Left ventricle myocardium inferior (tissue), 1 donor: ENCODE measurements around the gene PRKCQ. TPM values are rescaled to one million over a fixed set of nuclear protein-coding genes. Genes with fewer than 3 reads are reported as not detected.
"Not testable (repeated sequence)": the region's sequence is repeated elsewhere in the genome, so short reads cannot be mapped to it uniquely, and the experiment has no call there.

Source experiments
- DNase-seq: peaks from one replicate; pipeline ENCODE4 v3.0.0-alpha.2; 2020
- H3K27ac ChIP-seq: fragments of 200-600 bp; replicated peaks from 2 replicates; pipeline ENCODE4 v1.8.0; 2021
- H3K27me3 ChIP-seq: fragments of 200-600 bp; 2 replicates; pipeline ENCODE4 v1.8.0; 2021; ENCODE audit warnings: low read depth
- H3K36me3 ChIP-seq: fragments of 200-600 bp; 2 replicates; pipeline ENCODE4 v1.8.0; 2021
- H3K4me1 ChIP-seq: fragments of 200-600 bp; 2 replicates; pipeline ENCODE4 v1.8.0; 2021
- H3K4me3 ChIP-seq: fragments of 200-600 bp; 2 replicates; pipeline ENCODE4 v1.8.0; 2021; ENCODE audit warnings: mild to moderate bottlenecking, moderate library complexity
- H3K9me3 ChIP-seq: fragments of 200-600 bp; replicated peaks from 2 replicates; pipeline ENCODE4 v1.8.0; 2021
- intact Hi-C: fragments of 100-400 bp; cut with micrococcal nuclease; formaldehyde crosslinking; loops from one replicate; pipeline ENCODE4 v1.11.0; 2022
- total RNA-seq: library from RNA; stranded (reverse); fragmentation: NEBNext Ultra II Directional; extraction: Animal tissue kit (Norgen Biotek cat#: 25700); gene quantifications from one replicate; pipeline ENCODE4 v1.2.1, GENCODE V29; 2021
- TF ChIP-seq, protein P1 (sequence below): fragments of 200-600 bp; IDR thresholded peaks from 2 replicates; pipeline ENCODE4 v1.8.0; 2021; ENCODE audit warnings: antibody characterized with exemption, mild to moderate bottlenecking, borderline replicate concordance
- donor health status: DM: no; HTN: yes; CAD: no; lungs with severe emphysema.

The PRKCQ gene
- total RNA-seq, 1 donor from 2014 or later = 0.16 TPM

DNA sequence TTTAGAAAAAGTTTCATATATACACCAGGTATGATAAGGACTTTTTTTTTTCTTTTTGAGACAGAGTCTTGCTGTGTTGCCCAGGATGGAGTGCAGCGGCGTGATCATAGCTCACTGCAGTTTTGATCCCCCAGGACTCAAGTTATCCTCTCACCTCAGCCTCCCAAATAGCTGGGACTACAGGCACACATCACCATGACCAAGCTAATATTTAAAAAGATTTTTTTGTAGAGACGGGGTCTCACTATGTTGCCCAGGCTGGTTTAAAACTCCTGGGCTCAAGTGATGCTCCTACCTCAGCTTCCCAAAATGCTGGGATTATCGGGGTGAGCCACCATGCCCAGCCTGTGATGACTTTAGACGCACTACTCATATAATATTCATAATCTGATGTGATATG, 2.2 kb upstream of the PRKCQ start:
- no peak overlapping the region for H3K4me3 ChIP-seq
- intact Hi-C loops = loop anchor here (5.0 kb wide), 1 partner anchor 85 kb away; no protein-coding TSS in a partner anchor
- H3K27me3 ChIP-seq = peaks cover 81% of the 10 kb centered on the region

DNA sequence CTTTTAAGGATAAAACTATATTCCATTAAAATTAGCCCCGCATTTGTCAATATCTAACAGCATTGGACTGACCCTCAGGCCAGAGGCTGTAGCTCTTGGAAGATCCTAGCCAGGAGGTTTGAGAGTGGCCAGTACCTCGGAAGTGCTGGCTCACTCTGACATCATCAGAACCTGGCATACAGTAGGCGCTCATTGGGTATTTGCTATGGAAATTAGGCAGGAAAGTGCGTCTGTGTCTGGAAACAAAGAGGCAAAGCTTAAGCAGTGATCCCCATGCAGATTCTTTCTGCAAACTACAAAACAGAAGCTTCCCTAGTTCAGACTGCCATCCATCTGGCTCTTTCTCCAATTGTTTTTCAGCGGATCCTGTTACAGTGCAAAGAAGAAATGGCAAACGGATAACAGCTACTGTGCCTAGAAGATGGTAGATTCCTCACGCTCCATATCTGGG, 1.7 kb upstream of the PRKCQ start:
- H3K9me3 ChIP-seq = no peaks in the 10 kb centered on the region
- no peak for DNase-seq
- no peaks in the 10 kb centered on the region for H3K36me3 ChIP-seq
- peaks cover 81% of the 10 kb centered on the region for H3K27me3 ChIP-seq
- intact Hi-C loops = loop anchor here (5.0 kb wide), 1 partner anchor 85 kb away; no protein-coding TSS in a partner anchor
- H3K27ac ChIP-seq = no peak overlapping the region
- TF ChIP-seq, protein P1, sequence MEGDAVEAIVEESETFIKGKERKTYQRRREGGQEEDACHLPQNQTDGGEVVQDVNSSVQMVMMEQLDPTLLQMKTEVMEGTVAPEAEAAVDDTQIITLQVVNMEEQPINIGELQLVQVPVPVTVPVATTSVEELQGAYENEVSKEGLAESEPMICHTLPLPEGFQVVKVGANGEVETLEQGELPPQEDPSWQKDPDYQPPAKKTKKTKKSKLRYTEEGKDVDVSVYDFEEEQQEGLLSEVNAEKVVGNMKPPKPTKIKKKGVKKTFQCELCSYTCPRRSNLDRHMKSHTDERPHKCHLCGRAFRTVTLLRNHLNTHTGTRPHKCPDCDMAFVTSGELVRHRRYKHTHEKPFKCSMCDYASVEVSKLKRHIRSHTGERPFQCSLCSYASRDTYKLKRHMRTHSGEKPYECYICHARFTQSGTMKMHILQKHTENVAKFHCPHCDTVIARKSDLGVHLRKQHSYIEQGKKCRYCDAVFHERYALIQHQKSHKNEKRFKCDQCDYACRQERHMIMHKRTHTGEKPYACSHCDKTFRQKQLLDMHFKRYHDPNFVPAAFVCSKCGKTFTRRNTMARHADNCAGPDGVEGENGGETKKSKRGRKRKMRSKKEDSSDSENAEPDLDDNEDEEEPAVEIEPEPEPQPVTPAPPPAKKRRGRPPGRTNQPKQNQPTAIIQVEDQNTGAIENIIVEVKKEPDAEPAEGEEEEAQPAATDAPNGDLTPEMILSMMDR = no peak
- no peak overlapping the region for H3K4me3 ChIP-seq
- H3K4me1 ChIP-seq = peaks cover 10% of the 10 kb centered on the region

More for the DNA sequence above, 2.2 kb upstream of the PRKCQ start:
- DNase-seq = no peak
- TF ChIP-seq, protein P1 = no peak
- Histone ChIP-seq H3K4me1 (peaks cover 10% of the 10 kb centered on the region), H3K36me3 (no peaks in the 10 kb centered on the region), H3K27ac (no peak overlapping the region), H3K9me3 (no peaks in the 10 kb centered on the region)

DNA sequence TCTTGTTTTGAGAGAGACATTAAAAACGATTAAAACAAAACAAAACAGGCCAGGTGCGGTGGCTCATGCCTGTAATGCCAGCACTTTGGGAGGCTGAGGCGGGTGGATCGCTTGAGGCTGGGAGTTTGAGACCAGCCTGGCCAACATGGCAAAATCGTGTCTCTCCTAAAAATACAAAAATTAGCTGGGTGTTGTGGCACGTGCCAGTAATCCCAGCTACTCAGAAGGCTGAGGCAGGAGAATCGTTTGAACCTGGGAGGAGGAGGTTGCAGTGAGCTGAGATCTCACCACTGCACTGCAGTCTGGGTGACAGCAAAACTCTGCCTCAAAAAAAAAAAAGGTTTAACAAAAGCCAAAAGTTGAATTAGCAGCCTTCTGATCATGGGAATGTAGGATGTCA, 1.1 kb upstream of the PRKCQ start:
- not testable (repeated sequence) for H3K9me3 ChIP-seq, H3K4me1 ChIP-seq, H3K27ac ChIP-seq, H3K36me3 ChIP-seq, DNase-seq, H3K4me3 ChIP-seq
- intact Hi-C loops = loop anchor here (5.0 kb wide), 1 partner anchor 86 kb away; no protein-coding TSS in a partner anchor
- peaks cover 81% of the 10 kb centered on the region for H3K27me3 ChIP-seq

DNA sequence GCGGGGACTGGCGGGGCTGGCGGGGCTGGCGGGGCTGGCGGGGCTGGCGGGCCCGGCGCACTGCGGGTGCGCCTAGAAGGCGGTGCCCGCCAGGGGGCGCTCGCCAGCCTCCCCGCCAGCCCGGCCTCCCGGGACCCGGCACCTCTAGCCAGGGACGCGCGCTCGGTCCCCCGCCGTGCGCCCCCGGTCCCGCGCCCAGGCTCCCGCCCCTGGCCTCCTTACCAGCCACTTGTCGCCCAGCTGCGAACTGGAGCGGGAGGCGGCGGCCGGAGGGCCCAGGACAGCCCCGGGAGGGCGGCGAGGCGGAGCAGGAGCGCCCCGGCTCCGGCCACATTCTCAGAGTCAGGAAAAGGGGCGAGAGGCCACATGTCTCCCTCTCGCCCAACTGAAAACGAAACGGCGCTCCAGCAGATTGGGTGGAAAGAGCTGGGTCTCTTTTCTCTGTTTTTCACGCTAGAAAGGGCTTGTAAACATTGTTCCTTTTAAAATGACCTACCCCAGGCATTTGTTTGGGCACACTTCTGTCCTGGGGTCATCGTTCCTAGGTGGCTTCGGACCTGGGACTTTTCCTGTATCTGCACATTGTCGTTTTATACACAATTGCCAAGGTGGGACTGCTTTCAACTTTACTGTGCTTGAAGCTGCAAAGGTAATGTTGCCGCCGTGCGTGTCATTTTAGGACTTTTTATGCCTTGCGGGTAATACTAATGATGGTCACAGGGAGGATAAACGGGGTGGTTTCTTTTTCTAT, 378 bp upstream of the PRKCQ start:
- Histone ChIP-seq H3K27ac (no peak overlapping the region), H3K27me3 (peaks cover 83% of the 10 kb centered on the region), H3K4me1 (peaks cover 10% of the 10 kb centered on the region), H3K9me3 (no peaks in the 10 kb centered on the region), H3K36me3 (no peaks in the 10 kb centered on the region), H3K4me3 (peak overlapping the region; percentile 68)
- TF ChIP-seq, protein P1 = peak; percentile 69
- intact Hi-C loops = loop anchor here (5.0 kb wide), 1 partner anchor 87 kb away; no protein-coding TSS in a partner anchor
- peak; percentile 62 for DNase-seq

DNA sequence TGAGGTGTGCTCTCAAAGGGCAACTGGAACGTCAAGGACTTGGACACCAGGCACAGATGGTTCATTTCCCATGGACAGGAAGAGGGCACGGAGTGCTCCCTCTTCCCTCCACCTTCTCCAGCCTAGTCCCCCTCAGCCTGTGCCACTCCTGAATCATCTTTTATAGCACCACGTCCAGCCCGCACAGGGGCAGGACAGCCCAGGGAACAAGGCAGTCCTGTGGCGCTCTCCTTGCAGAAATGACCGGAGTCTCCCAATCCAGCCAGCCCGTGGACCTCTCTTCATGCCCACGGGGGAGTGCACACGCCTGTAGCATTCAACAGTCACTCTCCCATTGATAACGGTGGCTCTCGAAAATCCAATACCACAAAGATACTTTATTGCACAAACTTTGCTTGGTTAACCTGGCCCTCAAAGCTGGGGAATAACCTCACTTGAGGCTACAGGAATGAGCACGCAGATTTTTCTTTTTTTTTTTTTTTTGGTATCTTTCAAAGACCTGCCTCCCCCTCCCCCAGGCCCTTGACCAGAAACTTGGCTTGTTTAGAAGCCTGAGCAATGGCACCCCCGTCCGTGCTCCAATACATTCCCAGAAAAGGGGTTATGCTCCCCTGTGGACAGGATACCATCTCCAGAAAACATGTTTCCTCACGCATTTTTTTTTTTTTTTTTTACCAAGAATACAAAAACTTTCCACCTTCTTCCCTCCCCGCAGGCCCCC, 733 bp downstream of the PRKCQ start:
- DNase-seq = no peak
- Histone ChIP-seq H3K9me3 (no peaks in the 10 kb centered on the region), H3K36me3 (no peaks in the 10 kb centered on the region), H3K4me1 (peaks cover 10% of the 10 kb centered on the region), H3K4me3 (peak overlapping the region; percentile 68), H3K27ac (no peak overlapping the region), H3K27me3 (peaks cover 88% of the 10 kb centered on the region)
- intact Hi-C loops = no loop called here
- TF ChIP-seq, protein P1 = no peak
